GM21786 (cell line): Measurements from ENCODE around the gene LTBP2.
A peak's percentile ranks its signal among the peaks of the same experiment; 100 is the strongest.

Experiments
- ATAC-seq: cut with Tn5 transposase; IDR thresholded peaks from one replicate; pipeline ENCODE4 v1.9.1; 2021; ENCODE audit not compliant: unreplicated experiment

The LTBP2 gene

GRCh38 chr14:74510223-74510931, 101.7 kb downstream of the LTBP2 start:
- no peak for ATAC-seq

- no peak for ATAC-seq
These were observed 102.3 kb downstream of the LTBP2 start for GRCh38 chr14:74509587-74510222.

- no peak for ATAC-seq
These were observed 103.1 kb downstream of the LTBP2 start for GRCh38 chr14:74508844-74509428.

GRCh38 chr14:74508292-74508731, 103.7 kb downstream of the LTBP2 start:
- no peak for ATAC-seq

- no peak for ATAC-seq
These were observed 104.2 kb downstream of the LTBP2 start for GRCh38 chr14:74507840-74508239.

- ATAC-seq: no peak
These were observed 105.0 kb downstream of the LTBP2 start for GRCh38 chr14:74507085-74507484.

- ATAC-seq: no peak
These were observed 105.6 kb downstream of the LTBP2 start for GRCh38 chr14:74506411-74506851.

- no peak for ATAC-seq
These were observed 106.2 kb downstream of the LTBP2 start for GRCh38 chr14:74505831-74506230.

GRCh38 chr14:74504874-74505720, 106.9 kb downstream of the LTBP2 start:
- ATAC-seq: no peak

GRCh38 chr14:74504412-74504811, 107.6 kb downstream of the LTBP2 start:
- ATAC-seq: no peak

- no peak for ATAC-seq
These were observed 108.1 kb downstream of the LTBP2 start for GRCh38 chr14:74503938-74504335.

- ATAC-seq: no peak
These were observed 108.6 kb downstream of the LTBP2 start for GRCh38 chr14:74503291-74503937.

- ATAC-seq: no peak
These were observed 109.6 kb downstream of the LTBP2 start for GRCh38 chr14:74502236-74503019.

GRCh38 chr14:74501691-74502090, 110.3 kb downstream of the LTBP2 start:
- no peak for ATAC-seq

- ATAC-seq: no peak
These were observed 110.9 kb downstream of the LTBP2 start for GRCh38 chr14:74501135-74501614.

GRCh38 chr14:74500417-74501134, 111.5 kb downstream of the LTBP2 start:
- no peak for ATAC-seq

GRCh38 chr14:74495356-74495755, 116.7 kb downstream of the LTBP2 start:
- ATAC-seq: no peak

- ATAC-seq: peak; percentile 88
These were observed 118.4 kb downstream of the LTBP2 start, which contains the start of gene ISCA2 for GRCh38 chr14:74493343-74494261. ISCA2 (plus strand) TSS chr14:74493765; CDS start chr14:74493775, 10 bp downstream.
